Upper lobe of right lung (tissue), 1 donor: ENCODE data around the gene C22orf39. TPM values are rescaled to one million over a fixed set of nuclear protein-coding genes. Genes with fewer than 3 reads are reported as not detected.

Source experiments
- ATAC-seq: fragments of 200-7000 bp; cut with Tn5 transposase; one replicate; pipeline ENCODE4 v1.9.1; 2020; ENCODE audit warnings: mild to moderate bottlenecking, moderate library complexity
- DNase-seq: peaks from one replicate; pipeline ENCODE4 v3.0.0-alpha.2; 2020
- H3K27ac ChIP-seq: fragments of 200-600 bp; one replicate; pipeline ENCODE4 v1.8.0; 2022
- H3K27me3 ChIP-seq: fragments of 200-600 bp; one replicate; pipeline ENCODE4 v1.8.0; 2022; ENCODE audit warnings: mild to moderate bottlenecking
- H3K36me3 ChIP-seq: fragments of 200-600 bp; one replicate; pipeline ENCODE4 v1.8.0; 2022
- H3K4me1 ChIP-seq: fragments of 200-600 bp; one replicate; pipeline ENCODE4 v1.8.0; 2022
- H3K4me3 ChIP-seq: fragments of 200-600 bp; one replicate; pipeline ENCODE4 v1.8.0; 2022; ENCODE audit warnings: mild to moderate bottlenecking
- H3K9me3 ChIP-seq: fragments of 200-600 bp; one replicate; pipeline ENCODE4 v1.8.0; 2022
- intact Hi-C: fragments of 100-400 bp; cut with DNase I; formaldehyde crosslinking; loops from one replicate; pipeline ENCODE4 v1.11.0; 2022
- total RNA-seq: library from RNA; stranded (reverse); fragmentation: NEBNext Ultra II Directional; extraction: Animal tissue kit (Norgen Biotek cat#: 25700); gene quantifications from one replicate; pipeline ENCODE4 v1.2.1, GENCODE V29; 2021
- TF ChIP-seq, protein P1 (sequence below): fragments of 200-600 bp; IDR thresholded peaks from one replicate; pipeline ENCODE4 v1.8.0; 2022; ENCODE audit warnings: antibody characterized with exemption
- donor health status: DM: no; HTN: yes; CAD: no; lungs with severe emphysema.

C22orf39 gene
- total RNA-seq, 1 donor from 2014 or later = 35.6 TPM

DNA sequence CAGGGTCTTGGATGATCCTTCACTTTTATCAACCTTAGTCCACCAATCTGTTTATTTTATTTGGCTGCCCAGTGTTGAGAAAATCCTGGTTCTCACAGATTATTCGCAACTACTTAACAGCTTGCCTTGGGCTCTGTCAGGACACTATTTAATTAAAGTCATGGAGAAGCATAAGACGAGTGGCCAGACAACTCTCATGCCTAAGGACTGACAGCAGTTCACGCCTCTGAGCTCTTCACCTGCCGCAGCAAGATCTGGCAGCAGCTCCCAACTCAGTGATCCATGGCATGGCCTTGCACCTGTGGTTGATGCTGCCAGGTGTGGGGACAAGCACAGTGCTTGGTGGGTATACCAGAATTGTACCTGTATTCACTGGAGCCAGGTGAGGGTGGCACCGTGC, 53.8 kb downstream of the C22orf39 start:
- TF ChIP-seq, protein P1, sequence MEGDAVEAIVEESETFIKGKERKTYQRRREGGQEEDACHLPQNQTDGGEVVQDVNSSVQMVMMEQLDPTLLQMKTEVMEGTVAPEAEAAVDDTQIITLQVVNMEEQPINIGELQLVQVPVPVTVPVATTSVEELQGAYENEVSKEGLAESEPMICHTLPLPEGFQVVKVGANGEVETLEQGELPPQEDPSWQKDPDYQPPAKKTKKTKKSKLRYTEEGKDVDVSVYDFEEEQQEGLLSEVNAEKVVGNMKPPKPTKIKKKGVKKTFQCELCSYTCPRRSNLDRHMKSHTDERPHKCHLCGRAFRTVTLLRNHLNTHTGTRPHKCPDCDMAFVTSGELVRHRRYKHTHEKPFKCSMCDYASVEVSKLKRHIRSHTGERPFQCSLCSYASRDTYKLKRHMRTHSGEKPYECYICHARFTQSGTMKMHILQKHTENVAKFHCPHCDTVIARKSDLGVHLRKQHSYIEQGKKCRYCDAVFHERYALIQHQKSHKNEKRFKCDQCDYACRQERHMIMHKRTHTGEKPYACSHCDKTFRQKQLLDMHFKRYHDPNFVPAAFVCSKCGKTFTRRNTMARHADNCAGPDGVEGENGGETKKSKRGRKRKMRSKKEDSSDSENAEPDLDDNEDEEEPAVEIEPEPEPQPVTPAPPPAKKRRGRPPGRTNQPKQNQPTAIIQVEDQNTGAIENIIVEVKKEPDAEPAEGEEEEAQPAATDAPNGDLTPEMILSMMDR = no peak
- H3K27me3 ChIP-seq = no peaks in the 10 kb centered on the region
- H3K4me1 ChIP-seq = no peaks in the 10 kb centered on the region
- H3K27ac ChIP-seq = no peak overlapping the region
- ATAC-seq (no peak), DNase-seq (no peak)
- H3K4me3 ChIP-seq = no peak overlapping the region
- intact Hi-C loops = no loop called here
- H3K9me3 ChIP-seq = no peaks in the 10 kb centered on the region
- peaks cover 93% of the 10 kb centered on the region for H3K36me3 ChIP-seq

Other genes with a start within 250 kb of the C22orf39 start
- 4.3 TPM for gene CLTCL1, start 156.0 kb downstream of the C22orf39 start, total RNA-seq
- gene HIRA, start 16.0 kb downstream of the C22orf39 start, total RNA-seq = 23.3 TPM
- 20.5 TPM for gene MRPL40, start 15.2 kb downstream of the C22orf39 start, total RNA-seq
- 43.1 TPM for gene UFD1, start 31.5 kb upstream of the C22orf39 start, total RNA-seq
- gene CDC45, start 32.2 kb upstream of the C22orf39 start, total RNA-seq = 0.58 TPM
- 274 TPM for gene CLDN5, start 76.7 kb upstream of the C22orf39 start, total RNA-seq